ENCODE results near the gene HOXD13.

DNA sequence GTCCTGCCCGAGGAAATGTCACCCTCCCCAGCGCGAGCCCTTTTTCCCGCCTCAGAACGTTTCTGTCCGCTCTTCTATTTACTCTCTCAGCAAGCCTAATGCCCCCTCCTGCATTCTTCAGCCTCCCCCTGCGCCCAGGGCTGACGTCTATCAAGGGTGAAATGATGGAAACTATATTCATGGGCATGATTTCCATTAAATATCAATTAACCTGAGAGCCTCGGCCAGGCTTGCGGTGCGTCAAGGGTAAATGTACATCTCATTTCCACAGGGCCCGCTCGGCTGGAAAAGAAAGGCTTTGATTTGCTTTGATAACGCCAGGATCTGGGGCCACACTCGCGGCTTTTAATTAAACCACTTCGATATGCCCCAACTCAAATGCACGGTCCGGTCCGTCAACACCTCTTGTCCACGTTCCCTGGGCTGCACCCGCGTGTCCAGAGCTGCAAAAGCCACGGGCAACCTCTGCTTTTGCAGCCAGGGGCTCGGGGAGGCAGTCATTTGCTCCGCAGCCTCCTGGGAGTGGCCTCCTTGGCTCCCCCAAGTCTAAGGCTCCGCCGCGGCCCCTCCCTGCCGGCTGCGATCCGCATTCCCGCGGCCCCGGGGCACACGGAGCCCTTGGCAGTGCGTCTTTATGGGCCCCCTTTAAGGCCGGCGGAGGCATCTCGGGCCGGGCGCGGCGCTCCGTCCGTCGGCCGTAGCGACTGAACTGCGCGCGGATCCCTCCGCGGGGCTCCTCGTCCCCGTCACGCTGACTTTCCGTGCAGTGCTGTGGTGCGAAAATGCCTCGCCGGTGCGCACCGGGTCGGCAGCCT is 36.7 kb downstream of the HOXD13 start, which contains the start of gene HOXD8:
- TF ChIP-seq SUZ12 (IDR thresholded peaks at IDR 0.05; ENCODE audit: extremely low read depth, insufficient read depth, insufficient read length) (no peak), ZNF274 (IDR thresholded peaks at IDR 0.05; ENCODE audit: low read depth, low read length) (no peak)
